A673 (cell line): ENCODE data around the gene FBLN2.

ENCODE experiments used
- CTCF ChIP-seq: fragments of 300-800, 200-600 bp; sonication (generic); conservative IDR thresholded peaks from 2 replicates; pipeline ENCODE4 v1.5.1; 2017; ENCODE audit warnings: low read depth, mild to moderate bottlenecking, antibody characterized with exemption, low read length, moderate library complexity, mixed read lengths
- EZH2 ChIP-seq: fragments of 200-600 bp; sonication (generic); IDR thresholded peaks from 2 replicates; pipeline ENCODE4 v1.6.1; 2017; ENCODE audit warnings: borderline replicate concordance, low read depth, mild to moderate bottlenecking, mixed read lengths, antibody characterized with exemption, low read length; ENCODE audit not compliant: poor library complexity, severe bottlenecking

DNA sequence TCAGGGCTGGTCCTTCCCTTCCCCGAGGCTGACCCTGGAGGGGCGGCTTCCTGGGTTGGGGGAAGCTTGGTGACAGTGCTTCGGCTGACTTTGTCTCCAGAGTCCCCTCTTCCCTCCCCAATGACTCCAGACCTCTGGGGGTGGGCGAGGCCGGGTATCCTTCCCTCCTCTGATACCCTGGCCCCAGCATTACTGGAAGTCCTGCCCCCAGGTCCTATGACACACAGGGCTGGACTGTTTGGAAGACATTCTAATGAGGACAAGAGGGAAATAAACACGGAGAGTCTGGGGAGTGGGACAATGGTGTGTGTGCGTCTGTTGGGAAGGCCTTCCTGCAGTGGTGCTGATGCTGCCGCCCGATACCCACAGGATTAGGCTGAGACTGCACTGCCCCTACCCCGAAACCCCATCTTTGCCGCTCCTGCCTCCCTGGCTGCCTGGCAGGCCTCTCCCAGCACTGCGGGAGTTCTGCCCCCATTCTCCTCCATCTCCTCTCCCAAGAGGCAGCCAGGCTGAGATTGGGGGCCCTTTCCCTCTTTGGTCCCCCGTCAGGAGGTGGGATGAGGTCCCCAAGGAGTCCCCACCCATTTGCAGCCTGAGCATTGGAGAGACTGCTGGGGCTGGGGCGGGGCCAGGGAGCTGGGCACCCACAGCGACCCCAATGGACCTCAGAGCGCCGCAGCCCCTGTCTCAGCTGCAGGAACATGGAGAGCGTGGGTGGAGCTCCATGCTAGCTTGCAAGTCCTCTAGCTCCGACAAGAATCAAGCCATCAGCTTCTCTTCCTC, 29.7 kb upstream of the FBLN2 start:
- TF ChIP-seq CTCF (no peak), EZH2 (no peak)
